ENCODE measurements around the gene MED4.

The MED4 gene, protein sequence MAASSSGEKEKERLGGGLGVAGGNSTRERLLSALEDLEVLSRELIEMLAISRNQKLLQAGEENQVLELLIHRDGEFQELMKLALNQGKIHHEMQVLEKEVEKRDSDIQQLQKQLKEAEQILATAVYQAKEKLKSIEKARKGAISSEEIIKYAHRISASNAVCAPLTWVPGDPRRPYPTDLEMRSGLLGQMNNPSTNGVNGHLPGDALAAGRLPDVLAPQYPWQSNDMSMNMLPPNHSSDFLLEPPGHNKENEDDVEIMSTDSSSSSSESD

DNA sequence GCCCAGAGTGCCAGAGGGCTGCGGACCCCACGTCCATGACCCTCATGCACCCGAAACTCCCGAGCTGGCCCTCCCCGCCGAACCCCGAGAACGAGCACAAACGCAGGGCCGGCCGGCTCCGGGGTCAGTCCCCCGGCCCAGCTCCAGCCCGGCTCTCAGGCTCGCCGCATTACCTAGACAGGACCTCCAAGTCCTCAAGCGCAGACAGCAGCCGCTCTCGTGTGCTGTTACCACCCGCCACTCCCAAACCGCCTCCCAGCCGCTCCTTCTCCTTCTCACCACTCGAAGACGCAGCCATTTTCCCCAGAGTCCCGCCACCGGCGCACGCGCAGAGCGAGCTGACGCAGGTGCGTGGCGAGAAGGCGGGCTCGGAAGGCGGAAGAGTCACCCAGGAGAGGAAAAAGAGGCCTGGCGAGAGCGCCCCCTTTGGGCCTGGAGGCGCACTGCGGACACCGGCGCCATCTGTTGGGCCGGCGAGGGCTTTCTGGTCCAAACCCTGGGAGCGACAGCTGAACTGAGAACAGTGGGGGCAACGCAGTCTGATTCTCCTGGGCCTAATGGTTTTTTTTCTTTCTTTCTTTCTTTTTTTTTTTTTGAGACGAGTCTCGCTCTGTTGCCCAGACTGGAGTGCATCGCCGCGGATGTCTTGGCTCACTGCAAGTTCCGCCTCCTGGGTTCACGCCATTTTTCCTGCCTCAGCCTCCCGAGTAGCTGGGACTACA lies at the start of gene MED4:
MED4 (minus strand) TSS at position 324 of the 722 bp plus-strand sequence; CDS start at position 298, 26 bp downstream.
- FAIRE-seq (peak; percentile 100), DNase-seq (ENCODE audit: insufficient read length, low spot score) (peak; percentile 96)

DNA sequence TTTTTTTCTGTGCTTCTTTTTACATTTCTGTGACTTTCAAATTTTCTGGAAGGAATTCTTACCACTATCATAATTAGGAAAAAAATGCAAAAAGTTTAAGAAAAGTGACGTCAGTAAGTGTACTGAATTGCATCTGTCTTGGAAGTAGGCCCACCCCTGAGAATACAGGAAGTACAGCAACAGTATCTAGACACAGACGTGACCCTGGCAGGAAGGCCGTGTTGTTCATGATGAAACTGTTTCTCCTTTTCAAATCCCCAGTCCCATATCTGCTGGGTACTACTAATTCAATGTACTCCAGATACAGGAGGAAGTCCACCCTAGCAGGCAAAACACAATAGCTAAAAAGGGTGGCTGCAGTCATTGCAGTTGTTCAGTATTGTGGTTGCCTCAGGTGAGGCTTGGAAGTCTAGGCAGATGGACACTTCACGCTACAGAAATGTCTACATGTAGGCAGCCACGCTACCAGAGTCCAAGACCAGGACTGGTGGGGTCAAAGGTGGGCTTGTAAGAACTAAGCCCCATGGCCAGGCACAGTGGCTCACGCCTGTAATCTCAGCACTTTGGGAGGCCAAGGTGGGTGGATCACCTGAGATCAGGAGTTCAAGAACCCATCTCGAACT lies 49.6 kb upstream of the MED4 start:
- FAIRE-seq: no peak
- DNase-seq (ENCODE audit: insufficient read length, low spot score): no peak

GRCh38 chr13:48142436-48142835 lies 47.5 kb upstream of the MED4 start:
- peak; percentile 81 for FAIRE-seq
- no peak for DNase-seq (ENCODE audit: insufficient read length, low spot score)

DNA sequence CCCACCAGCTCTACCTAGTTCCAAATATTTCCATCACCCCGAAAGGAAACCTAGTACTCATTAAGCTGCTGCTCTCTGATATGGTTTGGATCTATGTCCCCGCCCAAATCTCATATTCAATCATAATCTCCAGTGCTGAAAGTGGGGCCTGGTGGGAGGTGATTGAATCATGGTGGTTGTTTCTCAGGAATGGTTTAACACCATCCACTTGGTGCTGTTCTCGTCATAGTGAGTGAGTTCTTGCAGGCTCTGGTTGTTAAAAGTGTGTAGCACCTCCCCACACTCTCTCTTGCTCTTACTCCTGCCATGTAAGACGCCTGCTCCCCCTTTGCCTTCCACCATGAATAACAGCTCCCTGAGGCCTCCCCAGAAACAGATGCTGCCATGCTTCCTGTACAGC lies 43.4 kb upstream of the MED4 start:
- no peak for FAIRE-seq
- no peak for DNase-seq (ENCODE audit: insufficient read length, low spot score)

- DNase-seq (ENCODE audit: insufficient read length, low spot score): no peak
- no peak for FAIRE-seq
Observed at GRCh38 chr13:48132961-48133360, 38.1 kb upstream of the MED4 start.

GRCh38 chr13:48131533-48131932 lies 36.6 kb upstream of the MED4 start:
- FAIRE-seq (no peak), DNase-seq (ENCODE audit: insufficient read length, low spot score) (no peak)

GRCh38 chr13:48126944-48127830 lies 32.3 kb upstream of the MED4 start:
- peak; percentile 98 for FAIRE-seq
- DNase-seq (ENCODE audit: insufficient read length, low spot score): peak; percentile 32

DNA sequence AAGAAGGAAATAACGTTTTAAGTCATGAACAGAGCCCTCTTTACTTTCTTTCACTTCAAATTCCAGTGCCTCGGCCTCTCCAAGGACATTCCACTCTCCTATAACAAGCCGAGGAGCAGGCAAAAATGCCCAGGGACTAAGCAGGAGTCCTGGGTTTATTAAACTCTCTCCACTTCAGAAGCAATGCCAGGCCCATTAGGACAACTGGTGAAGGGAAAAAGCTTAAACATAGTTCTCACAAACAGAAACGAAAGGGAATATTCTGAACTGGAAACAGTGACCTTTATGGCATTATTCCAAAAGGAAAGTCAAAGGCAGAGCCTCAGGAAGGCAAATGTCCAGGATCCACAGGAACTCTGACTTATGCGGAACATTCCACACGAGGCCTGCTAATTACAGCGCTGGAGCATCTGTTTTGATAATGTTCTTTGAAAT lies 30.9 kb upstream of the MED4 start:
- no peak for FAIRE-seq

GRCh38 chr13:48123812-48124211 lies 28.9 kb upstream of the MED4 start:
- FAIRE-seq (no peak), DNase-seq (ENCODE audit: insufficient read length, low spot score) (no peak)

More for the DNA sequence above, 30.9 kb upstream of the MED4 start:
- DNase-seq (ENCODE audit: insufficient read length, low spot score): no peak

DNA sequence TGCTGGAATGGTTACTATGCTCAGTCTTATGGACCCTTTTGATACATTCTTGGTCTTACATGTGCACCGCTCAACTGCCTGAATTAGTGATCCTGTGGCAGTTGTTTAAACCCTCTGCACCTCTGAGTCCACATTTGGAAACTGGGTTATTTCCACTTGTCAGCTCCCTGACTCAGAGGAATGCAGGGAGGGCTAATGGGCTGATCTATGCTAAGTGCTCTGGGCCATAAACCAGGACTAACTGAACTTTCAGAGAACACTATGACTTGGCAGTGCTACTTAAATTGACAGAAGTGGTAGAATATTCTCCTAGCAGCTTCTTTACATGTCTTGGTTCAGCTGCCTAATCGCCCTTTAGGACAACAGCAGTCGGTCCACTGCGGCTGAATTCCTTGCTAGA lies 26.8 kb upstream of the MED4 start:
- FAIRE-seq: no peak
- no peak for DNase-seq (ENCODE audit: insufficient read length, low spot score)

DNA sequence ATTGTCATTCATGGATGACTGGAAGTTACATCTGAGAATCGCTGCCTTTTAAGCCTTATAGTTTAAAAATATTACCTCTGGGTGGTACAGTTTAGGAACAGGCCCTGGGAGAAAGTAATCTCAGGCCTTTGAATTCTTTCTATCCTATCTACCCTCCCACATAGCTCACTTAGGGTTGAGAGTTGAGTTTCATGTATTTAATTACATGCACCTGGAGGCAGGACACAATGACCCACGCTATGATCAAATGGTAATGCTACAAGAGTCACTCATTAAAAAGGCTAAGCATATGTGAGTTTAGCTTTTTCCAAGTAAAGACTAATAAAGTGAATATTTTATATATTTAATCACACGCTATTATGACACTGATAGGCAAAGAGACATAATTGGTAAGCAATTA lies 25.3 kb upstream of the MED4 start:
- no peak for DNase-seq (ENCODE audit: insufficient read length, low spot score)
- no peak for FAIRE-seq

DNA sequence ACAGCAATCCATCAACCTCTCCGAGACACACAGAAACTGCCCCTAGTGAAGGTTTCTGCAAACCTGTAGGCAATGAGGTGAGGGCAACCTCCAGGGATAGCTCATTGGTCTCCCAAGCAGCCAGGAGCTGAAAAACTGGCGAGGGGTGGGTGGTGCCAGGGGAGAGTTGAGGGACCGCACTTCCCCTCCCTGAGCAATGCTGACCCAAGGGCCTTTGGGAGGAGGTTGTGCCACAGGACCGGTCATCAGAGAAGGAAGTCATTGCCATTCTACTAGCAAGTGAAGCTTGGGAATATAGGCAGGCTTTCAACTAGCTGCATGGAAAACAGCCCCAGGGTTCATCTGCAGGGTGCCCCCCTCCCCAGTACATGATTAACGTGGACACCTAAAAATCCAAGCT lies 23.1 kb upstream of the MED4 start:
- no peak for FAIRE-seq
- DNase-seq (ENCODE audit: insufficient read length, low spot score): no peak

GRCh38 chr13:48116808-48117207 lies 21.9 kb upstream of the MED4 start:
- FAIRE-seq: no peak
- DNase-seq (ENCODE audit: insufficient read length, low spot score): no peak

DNA sequence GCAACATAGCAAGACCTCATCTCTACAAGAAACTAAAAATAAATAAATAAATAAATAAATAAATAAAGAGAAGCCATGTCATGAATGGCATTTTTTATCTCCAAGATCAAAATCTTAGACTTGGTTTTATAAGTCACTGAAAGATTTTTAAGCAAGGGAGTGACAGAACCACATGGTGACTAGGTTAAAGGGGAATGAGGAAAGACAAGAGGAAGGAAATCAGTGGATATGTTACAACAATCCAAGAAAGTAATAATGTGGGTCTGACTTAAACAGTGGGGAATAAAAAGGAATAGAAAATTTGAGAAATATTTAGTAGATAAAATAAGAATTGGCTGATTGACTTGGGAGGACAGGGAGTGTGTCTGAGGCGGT lies 18.8 kb upstream of the MED4 start:
- DNase-seq (ENCODE audit: insufficient read length, low spot score) (no peak), FAIRE-seq (no peak)

GRCh38 chr13:48112896-48113755 lies 18.2 kb upstream of the MED4 start:
- DNase-seq (ENCODE audit: insufficient read length, low spot score) (no peak), FAIRE-seq (no peak)

- DNase-seq (ENCODE audit: insufficient read length, low spot score) (no peak), FAIRE-seq (no peak)
Observed at GRCh38 chr13:48110931-48111721, 16.2 kb upstream of the MED4 start.

DNA sequence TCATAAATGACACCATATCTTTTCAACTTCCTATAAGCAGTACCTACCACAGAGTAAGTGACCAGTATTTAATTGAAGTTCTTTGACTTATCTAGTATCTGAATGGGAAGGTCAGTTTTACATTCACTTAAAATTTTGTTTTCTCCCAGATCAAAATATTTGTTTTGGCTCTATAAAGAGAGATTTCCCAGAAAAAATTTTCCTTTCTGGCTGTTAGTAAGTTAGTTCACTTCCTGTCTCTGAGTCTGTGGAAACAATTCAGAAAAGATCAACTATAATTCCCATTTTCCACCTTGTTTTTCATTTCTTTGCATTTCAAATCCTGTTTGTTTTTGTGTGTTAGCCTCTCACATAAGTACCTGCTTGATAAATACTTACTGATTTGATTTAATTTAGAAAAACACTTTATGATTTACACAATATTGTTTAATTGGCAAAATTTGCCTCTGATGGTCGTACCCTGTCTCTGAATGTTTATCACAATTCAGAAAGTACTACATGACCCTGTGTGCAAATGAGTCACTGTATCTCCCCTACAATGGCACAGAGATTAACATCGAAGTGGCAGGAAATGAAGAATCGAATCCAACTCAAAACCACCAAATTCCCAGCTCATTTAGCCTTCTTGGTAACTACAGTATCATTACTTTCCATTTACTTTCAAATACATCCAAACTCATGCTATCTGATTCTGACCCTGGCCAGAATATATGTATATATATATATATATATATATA lies 15.4 kb upstream of the MED4 start:
- FAIRE-seq (no peak), DNase-seq (ENCODE audit: insufficient read length, low spot score) (no peak)

DNA sequence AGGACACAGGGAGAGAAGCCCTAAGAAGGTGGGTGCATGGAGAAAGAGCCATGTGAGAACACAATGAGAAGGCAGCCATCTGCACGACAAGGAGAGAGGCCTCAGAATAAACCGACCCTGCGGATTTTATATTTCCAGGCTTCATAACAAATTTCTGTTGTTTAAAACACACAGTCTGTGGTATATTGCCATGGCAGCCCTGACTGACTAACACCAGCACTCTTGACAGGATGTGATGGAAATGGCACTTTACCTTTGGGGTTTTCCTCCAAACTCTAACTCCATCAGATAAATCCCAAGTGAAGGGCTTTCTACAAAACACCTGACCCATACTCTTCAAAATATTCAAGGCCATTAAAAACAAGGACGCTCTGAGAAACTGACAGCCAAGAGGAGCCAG lies 13.2 kb upstream of the MED4 start:
- DNase-seq (ENCODE audit: insufficient read length, low spot score) (no peak), FAIRE-seq (no peak)

DNA sequence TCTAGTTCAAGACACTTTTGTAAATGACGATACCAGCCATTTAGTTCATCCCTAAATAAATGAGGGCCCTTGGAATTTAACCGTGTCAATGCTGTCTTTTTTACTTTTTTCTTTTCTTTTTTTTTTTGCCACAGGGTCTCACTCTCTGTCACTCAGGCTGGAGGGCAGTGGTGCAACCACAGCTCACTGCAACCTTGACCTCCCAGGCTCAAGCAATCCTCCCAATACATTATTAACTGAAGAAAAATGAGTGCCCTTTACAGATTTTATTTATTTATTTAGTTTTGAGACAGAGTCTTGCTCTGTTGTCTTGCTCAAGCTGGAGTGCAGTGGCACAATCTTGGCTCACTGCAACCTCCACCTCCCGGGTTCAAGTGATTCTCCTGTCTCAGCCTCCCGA lies 2.9 kb upstream of the MED4 start:
- DNase-seq (ENCODE audit: insufficient read length, low spot score): no peak
- FAIRE-seq: no peak
